GM21786 (cell line): ENCODE results near the gene TCF3.
"Not testable (repeated sequence)": the region's sequence is repeated elsewhere in the genome, so short reads cannot be mapped to it uniquely, and the experiment has no call there.

ENCODE experiments used
- ATAC-seq: cut with Tn5 transposase; IDR thresholded peaks from one replicate; pipeline ENCODE4 v1.9.1; 2021; ENCODE audit not compliant: unreplicated experiment

TCF3 gene

GRCh38 chr19:1652471-1653299 lies at the start of gene TCF3:
Gene TCF3 (minus strand): TSS chr19:1652615. CDS start chr19:1650248, 2,367 bp downstream.
- ATAC-seq, result peak; percentile 62

DNA sequence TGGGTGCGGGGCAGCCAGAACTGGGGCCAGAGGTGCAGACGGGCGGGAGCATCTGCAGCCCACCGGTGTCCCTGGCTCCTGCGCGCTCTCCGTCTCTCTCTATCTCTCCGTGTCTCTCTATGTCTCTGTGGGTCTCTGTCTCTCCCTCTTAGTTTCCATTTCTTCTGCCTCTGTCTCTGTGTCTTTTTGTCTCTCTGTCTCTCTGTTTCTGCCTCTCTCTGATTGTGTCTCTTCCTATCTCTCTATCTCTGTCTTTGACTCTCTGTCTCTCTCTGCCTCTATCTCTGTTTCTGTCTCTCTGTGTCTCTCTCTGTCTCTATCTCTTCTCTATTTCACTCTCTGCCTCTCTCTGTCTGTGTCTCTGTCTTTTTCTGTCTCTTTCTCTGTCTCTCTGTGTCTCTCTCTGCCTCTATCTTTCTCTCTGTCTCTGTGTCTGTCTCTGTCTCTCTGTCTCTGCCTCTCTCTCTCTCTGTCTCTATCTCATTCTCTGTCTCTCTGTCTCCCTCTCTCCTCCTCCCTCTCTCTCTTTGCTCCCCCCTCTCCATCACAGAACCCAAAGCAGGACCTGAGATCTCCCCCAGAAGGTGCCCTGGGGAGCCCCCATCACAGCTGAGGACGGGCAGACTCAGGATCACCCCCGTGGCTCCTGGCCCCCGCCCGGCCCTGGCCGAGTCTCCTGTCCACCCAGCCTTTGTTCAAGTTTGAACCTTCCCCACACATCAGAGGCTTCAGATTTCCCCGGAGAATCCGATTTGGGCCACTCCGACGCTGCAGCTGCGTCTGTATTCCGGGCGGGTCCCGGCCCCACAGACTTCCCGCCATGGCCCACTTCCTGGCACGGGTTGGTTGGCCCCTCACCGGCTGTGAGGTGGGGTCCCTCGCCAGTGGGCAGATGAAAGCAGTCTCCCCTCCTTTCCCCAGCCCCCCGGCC lies 48.6 kb upstream of the TCF3 start:
- no peak for ATAC-seq

DNA sequence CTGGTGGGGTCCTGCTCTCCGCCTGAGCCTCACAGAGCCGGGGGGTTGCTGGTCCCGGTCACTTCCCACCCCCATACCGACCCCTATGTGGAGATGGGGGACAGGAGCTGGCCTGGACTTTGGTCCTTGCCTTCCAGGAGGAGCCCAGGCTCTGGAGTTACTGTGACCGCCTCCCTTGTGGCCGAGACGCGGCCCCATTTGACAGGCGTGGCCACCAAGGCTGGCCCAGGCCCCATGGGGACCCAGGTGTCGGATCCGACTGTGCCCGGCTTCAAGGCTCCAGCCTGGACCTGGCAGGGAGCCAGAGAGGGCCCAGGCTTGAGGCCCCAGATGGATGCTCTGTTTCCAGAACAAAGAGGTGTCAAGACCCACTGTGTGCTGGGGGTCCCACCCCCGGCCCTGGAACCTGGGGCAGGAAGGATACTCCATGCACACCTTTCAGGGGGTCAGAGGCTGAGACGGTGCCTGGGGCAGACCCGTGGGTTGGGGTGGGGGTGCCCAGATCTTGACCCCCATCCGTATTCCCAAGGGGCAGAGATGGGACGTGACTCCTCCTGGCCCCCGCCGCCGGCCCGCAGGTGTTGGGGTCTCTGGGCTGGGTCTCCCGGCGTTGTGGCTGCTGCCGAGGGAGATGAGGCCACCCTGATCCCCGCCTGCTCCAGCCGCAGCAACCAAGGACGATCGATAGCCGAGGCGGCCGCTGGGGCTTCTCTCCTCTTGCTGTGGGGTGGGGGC lies 47.8 kb upstream of the TCF3 start:
- ATAC-seq, result no peak

- ATAC-seq, result no peak
Observed at GRCh38 chr19:1699386-1699785, 47.0 kb upstream of the TCF3 start.

DNA sequence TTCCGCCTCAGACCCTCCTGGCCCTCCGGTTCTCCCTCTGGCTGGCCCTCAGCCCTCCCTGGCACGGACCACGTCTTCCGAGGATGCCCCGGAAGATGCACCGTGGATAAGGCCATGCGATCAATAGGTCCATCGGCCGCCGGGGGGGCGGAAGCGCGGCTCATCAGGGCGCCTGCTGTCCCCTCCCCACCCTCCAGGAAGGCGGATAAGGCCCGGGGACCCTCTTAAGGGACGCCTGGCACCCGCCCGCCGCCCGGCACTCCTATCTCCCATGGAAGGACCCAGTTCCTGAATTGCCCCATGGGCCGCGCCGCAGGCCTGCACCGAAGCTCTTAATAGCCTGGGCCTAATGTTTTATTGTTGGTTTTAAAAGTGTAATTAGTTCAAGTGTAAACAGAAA lies 46.2 kb upstream of the TCF3 start:
- no peak for ATAC-seq

- ATAC-seq, result not testable (repeated sequence)
Observed at GRCh38 chr19:1695481-1695880, 43.1 kb upstream of the TCF3 start.

DNA sequence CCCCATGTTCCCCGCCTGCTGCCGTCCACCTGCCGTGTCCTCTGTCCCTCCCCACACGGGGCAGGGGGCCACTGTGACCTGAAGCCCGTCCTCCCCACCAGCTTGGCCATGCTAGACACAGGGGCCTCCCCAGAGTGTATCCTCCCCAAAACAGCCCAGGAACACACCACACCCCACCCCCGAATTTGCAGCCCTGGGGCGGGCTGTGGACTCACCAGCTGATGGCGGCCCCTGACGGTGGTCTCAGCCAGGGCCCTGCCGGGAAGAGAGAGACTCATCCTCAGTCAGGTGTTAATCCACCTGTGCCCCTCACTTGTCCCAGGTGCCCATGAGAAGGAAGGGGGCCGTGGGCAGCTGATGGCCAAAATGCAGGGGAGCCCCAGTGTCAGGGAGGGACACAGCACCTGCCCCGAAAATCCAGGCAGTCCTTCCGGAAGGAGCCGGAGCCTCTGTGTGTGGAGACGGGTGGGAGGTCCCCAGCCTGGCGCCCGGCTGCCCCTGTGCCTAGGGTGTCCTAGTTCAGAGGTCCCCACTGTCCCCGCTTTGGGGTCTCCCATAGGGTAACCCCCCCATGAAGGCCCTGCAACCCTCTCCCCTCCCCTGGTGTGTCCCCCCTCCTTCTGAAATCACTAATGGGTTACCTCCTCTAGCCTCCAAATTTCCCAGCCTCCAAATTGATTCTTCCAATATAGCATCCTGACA lies 39.3 kb upstream of the TCF3 start:
- no peak for ATAC-seq

DNA sequence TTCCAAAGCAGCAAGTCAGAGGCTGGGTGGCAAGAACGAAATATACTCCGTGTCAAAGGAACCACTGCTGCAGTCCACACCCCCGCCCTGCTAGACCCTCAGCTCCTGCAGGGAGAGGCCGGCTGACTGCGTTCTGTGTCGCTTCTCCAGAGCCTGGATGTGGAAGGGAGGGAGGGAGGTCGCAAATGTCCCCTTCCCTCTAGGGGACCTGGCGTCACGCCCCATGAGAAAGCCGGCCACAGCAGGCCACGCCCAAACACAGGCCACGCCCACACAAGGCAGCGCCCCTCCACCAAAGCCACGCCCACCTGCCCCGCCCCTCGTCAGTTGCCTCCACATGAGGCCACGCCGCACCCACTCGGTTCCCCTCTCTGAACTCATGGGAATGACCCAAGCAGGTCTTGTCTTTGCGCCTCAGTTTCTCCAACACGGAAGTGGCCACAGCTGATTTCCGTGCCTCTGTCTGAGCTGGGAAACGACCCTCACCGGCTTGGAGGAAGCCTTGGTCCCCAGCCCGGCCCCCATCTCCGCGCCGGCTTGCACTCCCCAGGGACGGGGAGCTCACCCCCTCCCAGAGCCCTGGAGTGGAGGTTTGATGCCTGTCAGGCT lies 38.4 kb upstream of the TCF3 start:
- ATAC-seq, result no peak

DNA sequence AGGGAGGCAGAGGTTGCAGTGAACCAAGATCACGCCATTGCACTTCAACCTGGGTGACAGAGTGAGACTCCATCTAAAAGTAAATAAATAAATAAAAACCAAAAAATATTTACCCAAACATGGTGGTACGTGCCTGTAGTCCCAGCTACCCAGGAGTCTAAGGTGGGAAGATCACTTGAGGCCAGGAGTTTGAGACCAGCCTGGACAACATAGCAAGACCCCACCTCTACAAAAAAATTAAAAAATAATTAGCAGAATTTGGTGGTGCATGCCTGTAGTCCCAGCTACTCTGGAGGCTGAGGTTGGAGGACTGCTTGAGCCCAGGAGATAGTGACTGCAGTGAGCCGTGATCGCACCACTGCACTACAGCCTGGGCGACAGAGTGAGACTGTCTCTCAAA lies 33.4 kb upstream of the TCF3 start:
- not testable (repeated sequence) for ATAC-seq

GRCh38 chr19:1685046-1685445 lies 32.6 kb upstream of the TCF3 start:
- ATAC-seq, result no peak

GRCh38 chr19:1684573-1684912 lies 32.1 kb upstream of the TCF3 start:
- ATAC-seq, result no peak

DNA sequence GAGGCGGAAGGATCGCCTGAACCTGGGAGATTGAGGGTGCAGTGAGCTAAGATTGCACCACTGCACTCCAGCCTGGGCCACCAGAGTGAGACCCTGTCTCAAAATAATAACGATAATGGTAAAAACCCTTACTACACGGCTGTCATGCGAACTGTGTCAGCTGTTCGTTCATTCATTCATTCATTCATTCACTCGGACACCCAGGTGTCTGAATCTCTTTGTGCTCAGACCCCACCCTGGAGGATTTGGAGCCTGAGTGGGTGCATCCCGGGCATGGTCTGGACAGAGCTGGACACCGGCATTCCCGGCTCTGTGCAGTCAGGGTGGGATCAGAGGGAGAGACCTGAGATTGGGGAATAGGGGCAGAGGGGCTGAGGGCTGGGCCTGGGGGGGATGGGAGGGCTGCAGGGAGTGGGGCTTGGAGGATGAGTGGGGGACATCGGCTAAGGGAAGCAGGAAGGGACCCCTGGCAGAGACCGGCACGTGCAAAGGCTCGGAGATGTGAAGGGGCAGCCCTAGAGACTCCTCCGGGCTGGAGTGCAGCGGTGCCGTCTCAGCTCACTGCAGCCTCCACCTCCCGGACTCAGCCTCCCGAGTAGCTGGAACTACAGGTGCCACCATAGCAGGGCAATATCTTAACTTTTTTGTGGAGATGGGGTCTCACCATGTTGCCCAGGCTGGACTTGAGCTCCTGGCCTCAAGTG lies 31.6 kb upstream of the TCF3 start:
- ATAC-seq, result no peak

- no peak for ATAC-seq
Observed at GRCh38 chr19:1680976-1681375, 28.6 kb upstream of the TCF3 start.

DNA sequence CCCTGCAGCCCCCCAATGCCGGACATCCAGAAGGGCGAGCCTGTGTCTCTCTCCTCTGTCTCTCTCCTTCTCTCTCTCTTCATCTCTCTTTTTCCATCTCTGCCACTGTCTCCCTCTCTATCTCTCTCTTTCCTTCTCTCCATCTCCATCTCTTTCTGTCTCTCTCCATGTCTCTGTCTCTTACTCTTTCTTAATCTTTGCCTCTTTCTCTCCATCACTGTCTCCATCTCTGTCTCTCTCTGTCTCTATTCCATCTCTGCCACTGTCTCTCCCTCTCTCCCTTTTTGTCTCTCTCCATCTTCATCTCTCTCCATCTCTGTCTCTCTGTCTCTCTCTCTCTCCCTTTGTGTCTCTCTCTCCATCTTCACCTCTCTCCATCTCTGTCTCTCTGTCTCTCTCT lies 25.7 kb upstream of the TCF3 start:
- no peak for ATAC-seq

DNA sequence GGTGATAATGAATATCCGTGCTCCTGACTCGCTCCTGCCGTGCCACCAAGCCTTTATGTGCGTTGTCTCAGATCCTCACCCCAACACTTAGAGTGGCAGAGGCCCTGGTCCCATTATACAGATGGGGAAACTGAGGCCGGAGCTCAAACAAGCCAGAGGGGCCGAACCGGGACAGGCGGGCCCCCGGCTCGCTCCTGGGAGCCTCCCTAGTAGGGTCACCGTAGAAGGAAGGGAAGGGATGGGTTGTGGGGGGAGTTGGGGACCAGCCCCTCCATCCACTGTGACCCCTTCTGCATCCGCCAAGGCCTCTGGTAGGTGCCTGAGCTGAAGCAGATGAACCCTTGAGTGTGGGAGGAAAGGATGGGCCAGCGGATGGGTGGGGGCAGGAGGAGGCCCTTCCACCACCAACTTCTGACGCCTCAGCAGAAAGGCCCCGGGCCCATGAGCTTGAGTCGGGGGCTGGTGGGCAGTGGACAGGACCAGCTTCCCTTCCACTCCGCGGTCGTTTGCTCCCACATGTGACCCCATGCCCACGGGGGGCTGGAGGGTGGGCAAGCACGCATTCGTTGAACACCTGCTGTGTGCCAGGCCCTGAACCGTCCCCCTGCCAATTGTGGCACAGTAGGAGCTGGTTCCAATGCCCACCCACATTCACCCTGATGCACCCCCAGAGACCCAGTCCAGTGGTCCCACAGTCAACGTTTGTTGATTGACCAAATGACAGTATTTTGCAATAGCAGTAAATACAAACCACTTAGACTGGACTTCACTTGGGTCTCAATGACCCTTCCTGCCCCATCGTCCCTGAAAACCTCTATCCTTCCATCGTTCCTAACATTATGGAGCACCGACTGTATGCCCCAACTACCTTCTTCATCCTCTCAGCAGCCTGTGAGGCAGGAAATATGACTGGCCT lies 24.2 kb upstream of the TCF3 start:
- ATAC-seq, result no peak

DNA sequence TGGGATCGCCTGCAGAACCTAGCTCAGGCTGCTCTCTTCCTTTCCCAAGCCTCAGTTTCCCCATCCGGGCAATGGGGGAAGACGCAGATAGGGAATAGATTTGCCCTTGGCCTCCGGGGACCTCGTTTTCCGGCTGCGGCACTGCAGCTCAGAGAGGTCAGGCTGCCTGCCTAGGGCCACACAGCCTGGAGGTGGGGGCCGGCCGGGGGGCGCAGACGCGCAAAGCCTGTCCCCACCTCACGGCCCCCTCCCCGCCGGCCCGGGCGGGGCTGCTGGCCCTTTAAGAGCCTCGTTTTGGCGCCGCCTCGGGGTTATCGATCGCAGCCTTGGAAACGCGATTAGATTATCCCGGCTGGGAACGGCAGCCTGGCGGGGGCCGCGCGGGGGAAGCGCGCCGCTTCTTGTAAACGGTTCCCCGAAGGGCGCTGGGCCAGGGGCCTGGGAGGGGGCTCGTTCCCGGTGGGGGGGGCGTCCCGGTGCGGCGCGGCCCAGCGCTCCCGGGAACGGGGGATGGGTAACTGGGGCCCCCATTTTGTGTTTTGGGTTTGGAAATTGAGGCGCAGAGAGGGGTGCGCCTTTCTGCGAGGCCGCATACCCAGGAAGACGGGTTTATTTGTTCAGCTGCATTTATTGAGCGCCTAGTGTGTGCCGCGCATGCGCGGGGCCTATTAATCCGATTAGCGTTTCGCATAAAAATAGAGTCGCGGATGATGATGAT lies 23.4 kb upstream of the TCF3 start:
- no peak for ATAC-seq

DNA sequence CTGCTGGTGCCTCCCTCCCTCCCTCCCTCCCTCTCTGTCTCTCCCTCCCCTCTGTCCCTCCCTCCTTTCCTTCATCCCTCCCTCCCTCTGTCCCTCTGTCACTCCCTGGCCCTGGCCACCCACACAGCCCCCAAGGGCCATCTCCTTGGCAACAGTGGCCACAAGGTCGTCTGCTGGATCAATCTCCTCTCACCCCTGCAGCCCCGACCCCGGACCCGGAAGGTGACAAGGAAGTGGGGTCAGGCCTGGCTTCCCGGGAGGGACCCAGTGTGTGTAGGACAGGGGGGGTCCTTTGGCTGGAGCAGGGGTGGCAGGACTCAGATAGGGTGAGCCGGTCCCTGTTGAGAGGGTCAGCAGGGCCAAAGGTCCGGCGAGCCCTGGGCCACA lies 21.9 kb upstream of the TCF3 start:
- no peak for ATAC-seq

DNA sequence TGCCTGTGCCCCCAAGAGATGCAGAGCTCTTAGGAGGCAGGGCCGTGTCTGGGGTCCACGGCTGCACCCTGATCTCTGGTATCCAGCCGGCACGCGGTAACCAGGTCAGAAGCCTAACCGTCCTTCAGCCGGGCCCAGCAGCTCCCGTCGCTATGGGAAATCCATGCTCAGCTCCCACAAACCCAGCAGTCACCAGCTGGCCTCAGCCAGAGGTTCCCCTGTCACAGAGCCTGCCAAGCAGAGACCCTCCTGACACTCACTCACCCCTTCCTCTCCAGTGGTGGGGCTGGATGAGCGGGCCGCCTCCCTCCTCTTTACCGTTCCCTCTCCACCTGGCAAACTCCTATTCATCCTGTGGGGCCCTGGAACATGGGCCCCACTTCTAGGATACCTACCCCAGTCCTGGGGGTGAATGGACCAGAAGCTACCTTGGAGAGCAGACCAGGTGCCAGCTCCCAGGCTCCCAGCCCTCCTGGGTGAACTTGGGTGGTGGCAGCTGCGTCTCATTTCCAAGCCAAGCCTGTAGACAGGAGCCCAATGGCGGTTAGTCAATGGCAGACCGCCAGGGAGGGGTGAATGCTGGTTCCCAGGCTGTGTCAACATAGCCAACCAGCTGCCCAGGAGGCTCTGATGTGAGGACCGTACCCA lies 21.4 kb upstream of the TCF3 start:
- no peak for ATAC-seq
